Measurements from ENCODE around the gene MAGI1. TPM values are rescaled to one million over a fixed set of nuclear protein-coding genes. Genes with fewer than 3 reads are reported as not detected.

MAGI1 gene
- total and polyA plus RNA-seq, 4 donors: 9.9 to 88.1 (median 24.6) TPM

- WGBS, 2 donors: 61 to 73% methylated on average over 1 of the region's 1 CpG
- H3K9ac ChIP-seq (ENCODE audit: insufficient read depth in 1 of 2, low read length in 2 of 2): no peak overlapping the region
- peaks cover 0 to 5% (median 2%) of the 10 kb centered on the region in 4 donors for H3K36me3 ChIP-seq (ENCODE audit: control insufficient read depth in 4 of 4, insufficient read depth in 4 of 4, low read length in 4 of 4)
- H3K27me3 ChIP-seq (ENCODE audit: control insufficient read depth in 3 of 3, insufficient read depth in 3 of 3, low read length in 2 of 3): no peaks in the 10 kb centered on the region
- DNase-seq (peak; percentile 44 to 64 (median 52)), ATAC-seq (ENCODE audit: insufficient read depth, low FRiP score) (no peak)
- no peak for TF ChIP-seq CTCF (IDR thresholded peaks at IDR 0.05; ENCODE audit: control extremely low read depth, extremely low read depth)
- peaks cover 0 to 2% (median 0%) of the 10 kb centered on the region in 4 donors for H3K9me3 ChIP-seq (ENCODE audit: control insufficient read depth in 4 of 4, insufficient read depth in 3 of 4, low read length in 3 of 4)
- H3K27ac ChIP-seq (ENCODE audit: low read depth in 1 of 2, low read length in 1 of 2): no peak overlapping the region
- no peak overlapping the region for H3K4me3 ChIP-seq
- peaks cover 0 to 5% (median 0%) of the 10 kb centered on the region in 5 donors for H3K4me1 ChIP-seq (ENCODE audit: control insufficient read depth in 5 of 5, insufficient read depth in 5 of 5, low read length in 5 of 5)
These were observed 602.1 kb downstream of the MAGI1 start for GRCh38 chr3:65436580-65436979.

GRCh38 chr3:65433480-65433879, 605.2 kb downstream of the MAGI1 start:
- H3K36me3 ChIP-seq (ENCODE audit: control insufficient read depth in 4 of 4, insufficient read depth in 4 of 4, low read length in 4 of 4): peaks cover 0 to 8% (median 2%) of the 10 kb centered on the region in 4 donors
- H3K4me1 ChIP-seq (ENCODE audit: control insufficient read depth in 5 of 5, insufficient read depth in 5 of 5, low read length in 5 of 5): peaks cover 0 to 1% (median 0%) of the 10 kb centered on the region in 5 donors
- ATAC-seq (ENCODE audit: insufficient read depth, low FRiP score) (no peak), DNase-seq (no peak)
- no peaks in the 10 kb centered on the region for H3K27me3 ChIP-seq (ENCODE audit: control insufficient read depth in 3 of 3, insufficient read depth in 3 of 3, low read length in 2 of 3)
- WGBS, 2 donors: 87 to 90% methylated on average over 5 of the region's 5 CpGs
- no peak for TF ChIP-seq CTCF (IDR thresholded peaks at IDR 0.05; ENCODE audit: control extremely low read depth, extremely low read depth)
- H3K9me3 ChIP-seq (ENCODE audit: control insufficient read depth in 4 of 4, insufficient read depth in 3 of 4, low read length in 3 of 4): no peaks in the 10 kb centered on the region
- no peak overlapping the region for H3K27ac ChIP-seq (ENCODE audit: low read depth in 1 of 2, low read length in 1 of 2)
- H3K4me3 ChIP-seq: no peak overlapping the region
- no peak overlapping the region for H3K9ac ChIP-seq (ENCODE audit: insufficient read depth in 1 of 2, low read length in 2 of 2)

GRCh38 chr3:65432388-65433003, 606.2 kb downstream of the MAGI1 start:
- no peak overlapping the region for H3K4me3 ChIP-seq
- no peak overlapping the region for H3K9ac ChIP-seq (ENCODE audit: insufficient read depth in 1 of 2, low read length in 2 of 2)
- H3K4me1 ChIP-seq (ENCODE audit: control insufficient read depth in 5 of 5, insufficient read depth in 5 of 5, low read length in 5 of 5): peaks cover 0 to 1% (median 0%) of the 10 kb centered on the region in 5 donors
- H3K36me3 ChIP-seq (ENCODE audit: control insufficient read depth in 4 of 4, insufficient read depth in 4 of 4, low read length in 4 of 4): peaks cover 0 to 8% (median 2%) of the 10 kb centered on the region in 4 donors
- H3K27ac ChIP-seq (ENCODE audit: low read depth in 1 of 2, low read length in 1 of 2): no peak overlapping the region
- 93 to 96% methylated on average over 6 of the region's 6 CpGs for WGBS, 2 donors
- TF ChIP-seq CTCF (IDR thresholded peaks at IDR 0.05; ENCODE audit: control extremely low read depth, extremely low read depth): no peak
- H3K27me3 ChIP-seq (ENCODE audit: control insufficient read depth in 3 of 3, insufficient read depth in 3 of 3, low read length in 2 of 3): no peaks in the 10 kb centered on the region
- H3K9me3 ChIP-seq (ENCODE audit: control insufficient read depth in 4 of 4, insufficient read depth in 3 of 4, low read length in 3 of 4): no peaks in the 10 kb centered on the region
- DNase-seq (no peak), ATAC-seq (ENCODE audit: insufficient read depth, low FRiP score) (no peak)

Measured in lung (tissue), 12 donors.